NB4 (cell line): Measurements from ENCODE around the gene CADPS2.

Experiments
- POLR2A ChIP-seq: IDR thresholded peaks from 2 replicates; pipeline ENCODE4 v1.6.1; 2011; ENCODE audit warnings: mild to moderate bottlenecking; ENCODE audit not compliant: insufficient read length; ENCODE audit errors: extremely low read depth
- TF ChIP-seq, protein P1 (sequence below): IDR thresholded peaks from one replicate; pipeline ENCODE4 v1.5.1; 2012; ENCODE audit warnings: low read depth, low read length
- TF ChIP-seq, protein P2 (sequence below): IDR thresholded peaks from 2 replicates; pipeline ENCODE4 v1.6.1; 2011; ENCODE audit warnings: low read depth, low read length

DNA sequence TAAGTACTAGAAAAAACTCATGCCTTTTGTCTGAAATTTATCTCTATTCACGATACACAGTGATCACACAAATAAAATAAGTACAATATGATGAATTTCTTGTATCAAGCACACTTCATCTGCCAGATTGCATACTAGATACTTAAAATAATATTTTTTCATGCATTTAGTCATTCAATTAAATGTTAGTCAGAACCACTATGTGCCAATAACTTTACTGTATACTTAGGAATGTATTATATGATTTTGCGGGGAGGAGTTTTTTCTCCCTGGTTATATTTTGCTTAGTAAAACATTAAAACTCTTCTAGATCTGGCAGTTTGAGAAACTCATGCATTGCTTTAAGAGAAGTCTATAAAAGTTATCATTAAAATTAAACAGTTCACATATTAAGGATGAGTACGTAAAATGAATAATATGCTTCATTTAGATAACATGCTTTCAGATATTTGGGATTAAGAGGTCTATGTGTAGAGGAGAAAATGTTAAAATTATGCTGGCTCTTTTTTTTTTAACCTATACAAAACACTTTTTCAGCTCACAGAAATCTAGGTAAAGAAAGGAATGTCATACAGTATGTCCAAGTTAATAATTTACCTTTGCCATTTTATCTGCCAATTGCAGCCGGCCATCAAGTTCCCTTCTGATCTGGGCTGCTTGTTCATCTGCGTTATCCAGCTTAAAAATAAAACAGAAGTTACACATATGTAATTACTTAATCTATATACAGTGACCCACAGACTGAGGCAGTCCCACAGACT, 257.4 kb downstream of the CADPS2 start:
- no peak for TF ChIP-seq POLR2A
- TF ChIP-seq, protein P1, sequence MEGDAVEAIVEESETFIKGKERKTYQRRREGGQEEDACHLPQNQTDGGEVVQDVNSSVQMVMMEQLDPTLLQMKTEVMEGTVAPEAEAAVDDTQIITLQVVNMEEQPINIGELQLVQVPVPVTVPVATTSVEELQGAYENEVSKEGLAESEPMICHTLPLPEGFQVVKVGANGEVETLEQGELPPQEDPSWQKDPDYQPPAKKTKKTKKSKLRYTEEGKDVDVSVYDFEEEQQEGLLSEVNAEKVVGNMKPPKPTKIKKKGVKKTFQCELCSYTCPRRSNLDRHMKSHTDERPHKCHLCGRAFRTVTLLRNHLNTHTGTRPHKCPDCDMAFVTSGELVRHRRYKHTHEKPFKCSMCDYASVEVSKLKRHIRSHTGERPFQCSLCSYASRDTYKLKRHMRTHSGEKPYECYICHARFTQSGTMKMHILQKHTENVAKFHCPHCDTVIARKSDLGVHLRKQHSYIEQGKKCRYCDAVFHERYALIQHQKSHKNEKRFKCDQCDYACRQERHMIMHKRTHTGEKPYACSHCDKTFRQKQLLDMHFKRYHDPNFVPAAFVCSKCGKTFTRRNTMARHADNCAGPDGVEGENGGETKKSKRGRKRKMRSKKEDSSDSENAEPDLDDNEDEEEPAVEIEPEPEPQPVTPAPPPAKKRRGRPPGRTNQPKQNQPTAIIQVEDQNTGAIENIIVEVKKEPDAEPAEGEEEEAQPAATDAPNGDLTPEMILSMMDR, result no peak
- TF ChIP-seq, protein P2, sequence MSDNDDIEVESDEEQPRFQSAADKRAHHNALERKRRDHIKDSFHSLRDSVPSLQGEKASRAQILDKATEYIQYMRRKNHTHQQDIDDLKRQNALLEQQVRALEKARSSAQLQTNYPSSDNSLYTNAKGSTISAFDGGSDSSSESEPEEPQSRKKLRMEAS, result no peak
